Dermis microvascular lymphatic vessel endothelial cell (primary cell): ENCODE results near the gene PPP4R1. TPM values are rescaled to one million over a fixed set of nuclear protein-coding genes. Genes with fewer than 3 reads are reported as not detected.
"Not testable (repeated sequence)": the region's sequence is repeated elsewhere in the genome, so short reads cannot be mapped to it uniquely, and the experiment has no call there.

Experiments used
- DNase-seq, 2 donors: peaks; one replicate each; pipeline versions ENCODE4 v3.0.0 to v3.0.0-alpha.2; 2010; ENCODE audit warnings: low read depth in 2 of 2
- total RNA-seq: library from RNA; depleted of rRNA; stranded (reverse); fragments of >200 nt; gene quantifications from 2 replicates; pipeline ENCODE4 v1.2.1, GENCODE V29; 2014

Gene PPP4R1
- total RNA-seq, 1 donor from 2014 or later, result 99.0 TPM

DNA sequence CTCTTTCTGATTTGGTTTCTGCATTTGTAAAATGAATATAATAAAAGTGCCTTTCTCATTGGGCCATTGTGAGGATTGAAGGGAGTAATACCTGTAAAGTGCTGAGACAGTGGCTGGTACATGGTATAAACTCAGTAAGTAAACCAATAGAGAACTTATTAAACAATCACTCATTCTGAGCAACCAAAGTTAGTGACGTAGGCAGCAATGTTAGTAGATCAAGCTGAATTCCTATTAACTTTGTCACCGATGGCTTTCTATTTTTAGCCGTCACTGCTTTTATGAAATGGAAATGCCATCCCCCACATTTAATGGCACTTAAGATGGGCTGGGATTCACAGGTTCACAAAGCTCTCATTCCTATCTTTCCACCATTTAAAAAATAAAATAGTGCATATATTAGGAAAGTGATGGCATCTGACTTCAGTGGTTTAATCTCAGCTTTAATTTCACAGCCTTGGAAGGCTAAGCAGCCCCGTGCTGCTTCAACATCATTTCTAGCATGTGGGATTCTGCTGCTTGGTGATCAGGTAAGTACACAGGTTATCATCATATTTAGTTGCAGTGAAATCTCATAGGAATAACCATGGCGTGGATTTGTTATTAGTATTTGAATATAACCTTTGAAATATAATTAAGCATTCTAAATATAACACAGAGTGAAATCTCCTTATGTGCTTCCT, 17.6 kb upstream of the PPP4R1 start:
- DNase-seq, result peak; percentile 39 to 74

- no peak for DNase-seq
These were observed 16.1 kb upstream of the PPP4R1 start for GRCh38 chr18:9630444-9630843.

- DNase-seq, result no peak
These were observed 15.3 kb upstream of the PPP4R1 start for GRCh38 chr18:9629709-9630108.

DNA sequence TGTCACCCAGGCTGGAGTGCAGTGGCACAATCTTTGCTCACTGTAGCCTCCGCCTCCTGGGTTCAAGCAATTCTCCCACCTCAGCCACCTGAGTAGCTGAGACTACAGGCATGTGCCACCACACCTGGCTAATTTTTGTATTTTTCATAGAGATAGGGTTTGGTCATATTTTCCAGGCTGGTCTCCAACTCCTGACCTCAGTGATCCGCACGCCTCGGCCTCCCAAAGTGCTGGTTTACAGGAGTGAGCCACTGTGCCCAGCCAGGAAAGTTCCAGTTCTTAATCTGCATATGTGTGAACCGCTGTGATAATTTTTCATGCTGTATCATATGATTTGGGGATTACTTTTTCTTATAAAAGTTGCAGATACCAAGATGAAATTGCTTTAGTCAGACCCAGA, 14.6 kb upstream of the PPP4R1 start:
- DNase-seq, result no peak

DNA sequence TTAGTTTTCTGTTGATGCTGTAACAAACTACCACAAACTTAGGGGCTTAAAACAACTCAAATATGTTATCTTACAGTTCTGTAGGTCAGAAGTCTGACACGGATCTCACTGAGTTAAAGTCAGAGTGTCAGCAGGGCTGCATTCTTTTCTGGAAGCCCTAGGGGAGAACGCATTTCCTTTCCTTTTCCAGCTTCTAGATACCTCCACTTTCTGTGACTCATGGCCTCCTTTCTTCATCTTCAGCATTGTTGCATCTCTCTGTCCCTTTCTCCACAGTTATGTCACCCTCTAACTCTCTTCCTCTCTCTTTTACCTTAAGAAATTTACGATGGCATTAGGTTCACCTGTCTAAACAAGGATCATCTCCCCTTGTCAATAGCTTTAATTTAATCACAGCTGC, 13.3 kb upstream of the PPP4R1 start:
- DNase-seq, result no peak

DNA sequence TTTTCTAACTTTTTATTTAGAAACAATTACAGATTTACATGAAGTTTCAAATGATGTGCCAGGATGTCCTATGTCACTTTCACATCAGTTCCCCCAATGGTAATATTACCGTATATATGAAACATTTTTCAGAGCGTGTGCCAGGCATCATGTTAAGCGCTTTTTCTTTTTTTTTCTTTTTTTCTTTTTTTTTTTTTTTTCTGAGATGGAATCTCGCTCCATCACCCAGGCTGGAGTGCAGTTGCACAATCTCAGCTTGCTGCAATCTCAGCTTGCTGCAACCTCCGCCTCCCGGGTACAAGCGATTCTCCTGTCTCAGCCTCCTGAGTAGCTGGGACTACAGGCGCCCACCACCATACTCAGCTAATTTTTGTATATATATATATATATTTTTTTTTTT, 5.6 kb upstream of the PPP4R1 start:
- no peak for DNase-seq

DNA sequence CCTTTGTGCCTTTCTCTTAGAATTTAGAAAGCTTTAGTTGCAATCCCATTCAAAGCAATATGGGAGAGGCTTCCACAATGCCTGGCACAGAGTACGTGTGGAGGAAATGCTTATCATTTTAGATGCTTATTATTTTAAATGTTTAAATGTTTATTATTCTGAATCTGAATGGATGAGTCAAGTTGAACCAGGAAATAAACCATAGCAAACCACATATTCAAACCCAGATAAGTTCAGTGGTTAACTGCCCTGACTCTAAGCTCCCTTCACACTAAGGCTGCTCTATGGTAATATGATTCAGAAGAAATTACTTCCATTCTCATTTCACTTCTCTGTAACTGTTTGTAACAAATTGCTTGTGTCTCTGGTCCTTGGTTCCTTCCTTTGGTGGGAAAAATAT, 5.2 kb upstream of the PPP4R1 start:
- DNase-seq, result peak; percentile 39 to 82

DNA sequence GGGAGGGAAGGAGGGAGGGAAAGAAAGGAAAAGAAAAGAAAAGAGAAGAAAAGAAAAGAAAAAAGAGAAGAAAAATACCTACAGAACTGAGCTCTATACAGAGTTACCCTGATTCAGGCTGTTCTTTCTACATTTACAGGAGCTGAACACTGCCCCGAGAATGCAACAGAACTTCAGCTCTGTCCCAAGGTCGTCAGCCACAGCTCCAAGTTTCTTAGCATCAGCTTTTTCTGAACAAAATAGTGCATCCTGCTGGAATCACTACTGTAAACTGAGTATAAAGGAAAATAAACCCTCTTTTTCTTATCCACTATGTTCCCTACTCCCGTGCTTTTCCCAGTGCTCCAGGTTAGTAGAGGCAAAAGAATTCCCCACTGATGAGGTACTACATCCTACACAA, 4.7 kb upstream of the PPP4R1 start:
- no peak for DNase-seq

DNA sequence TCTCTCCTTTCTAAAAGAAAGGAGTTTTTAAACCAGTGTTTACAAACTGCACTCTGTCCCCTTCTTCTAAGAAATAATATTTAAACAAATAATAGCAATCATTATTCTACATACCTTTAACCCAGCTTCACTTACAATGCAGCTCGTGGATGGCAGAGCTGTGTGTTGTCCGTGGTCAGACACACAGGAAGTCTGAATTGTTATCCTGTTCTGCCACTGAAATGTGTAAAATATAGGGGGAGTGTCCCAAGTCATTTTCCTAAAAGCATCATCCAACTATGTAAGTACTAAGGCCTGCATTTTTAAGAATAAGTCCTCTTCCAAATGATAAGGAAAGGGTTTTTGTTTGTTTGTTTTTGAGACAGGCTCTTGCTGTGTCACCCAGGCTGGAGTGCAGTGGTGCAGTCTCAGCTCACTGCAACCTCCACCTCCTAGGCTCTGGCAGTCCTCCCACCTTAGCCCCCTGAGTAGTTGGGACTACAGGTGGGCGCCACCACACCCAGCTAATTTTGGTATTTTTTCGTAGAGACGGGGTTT, 2.7 kb upstream of the PPP4R1 start:
- peak in 1 of 2 donors; percentile 55 for DNase-seq

GRCh38 chr18:9616049-9616448, 1.7 kb upstream of the PPP4R1 start:
- DNase-seq, result no peak

GRCh38 chr18:9615280-9615797, 980 bp upstream of the PPP4R1 start:
- no peak for DNase-seq

GRCh38 chr18:9613550-9614400, 584 bp downstream of the PPP4R1 start:
- peak in 1 of 2 donors; percentile 67 for DNase-seq

GRCh38 chr18:9612977-9613376, 1.4 kb downstream of the PPP4R1 start:
- no peak for DNase-seq

GRCh38 chr18:9612215-9612830, 2.0 kb downstream of the PPP4R1 start:
- DNase-seq, result peak; percentile 43 to 70

DNA sequence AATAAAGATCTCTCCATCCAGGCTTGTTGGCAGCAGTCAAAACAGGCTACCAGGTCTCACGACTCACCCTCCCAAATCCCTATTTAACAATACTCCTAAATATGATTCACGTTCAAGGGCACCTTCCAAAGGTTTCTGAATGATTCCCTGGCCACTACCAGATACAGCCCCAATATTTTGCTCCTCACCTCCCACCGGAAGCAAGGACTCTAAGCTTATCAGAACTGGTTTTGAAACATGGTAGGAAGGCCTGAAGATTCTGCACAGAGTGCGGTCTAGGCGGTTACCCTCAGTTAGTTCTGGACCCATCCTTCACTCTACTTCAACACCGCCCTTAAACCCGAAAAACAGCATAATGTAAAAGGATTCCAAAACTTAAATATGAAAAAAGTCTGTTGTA, 5.2 kb downstream of the PPP4R1 start:
- DNase-seq, result no peak

GRCh38 chr18:9608728-9609127, 5.6 kb downstream of the PPP4R1 start:
- no peak for DNase-seq

DNA sequence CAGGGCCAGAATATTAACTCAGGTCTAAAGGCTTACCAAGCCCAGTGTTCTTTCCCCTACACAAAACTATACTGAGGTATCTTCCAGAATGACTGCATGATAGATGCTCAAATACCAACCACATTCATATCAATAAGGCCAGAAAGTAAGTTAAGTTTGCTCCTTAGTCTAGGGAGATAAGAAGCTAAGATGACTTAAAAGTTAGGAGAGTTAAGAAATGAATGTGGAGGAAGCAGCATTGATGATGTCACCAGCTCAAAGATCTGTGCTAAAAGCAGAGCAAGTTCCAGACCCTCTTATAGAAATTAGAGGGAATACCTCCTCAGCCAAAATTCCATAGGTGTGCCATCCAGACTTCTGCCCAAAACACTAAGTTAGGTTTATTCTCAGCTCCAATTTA, 6.1 kb downstream of the PPP4R1 start:
- no peak for DNase-seq

GRCh38 chr18:9607111-9607510, 7.2 kb downstream of the PPP4R1 start:
- not testable (repeated sequence) for DNase-seq

- DNase-seq, result no peak
These were observed 8.3 kb downstream of the PPP4R1 start for GRCh38 chr18:9606039-9606438.

DNA sequence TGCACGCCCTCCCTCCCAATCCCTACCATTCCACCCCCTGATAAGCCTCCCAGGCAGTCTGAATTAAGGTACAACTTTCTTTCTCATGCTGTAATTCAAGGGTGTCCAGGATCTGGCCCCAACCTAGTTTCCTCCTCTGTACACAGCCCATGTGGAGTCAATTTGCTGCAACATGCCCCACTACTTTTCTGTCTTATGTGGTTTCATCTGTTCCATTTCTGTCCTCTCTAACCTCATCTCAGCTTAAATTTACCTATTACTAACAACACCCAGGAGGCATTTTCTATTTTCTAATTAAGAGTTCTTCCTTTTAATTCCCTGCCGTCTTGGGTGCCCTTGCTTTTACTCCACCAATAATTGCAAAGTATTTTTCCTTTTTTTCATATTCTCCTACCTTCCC, 10.0 kb downstream of the PPP4R1 start:
- no peak for DNase-seq

GRCh38 chr18:9599328-9599727, 15.0 kb downstream of the PPP4R1 start:
- DNase-seq, result no peak

DNA sequence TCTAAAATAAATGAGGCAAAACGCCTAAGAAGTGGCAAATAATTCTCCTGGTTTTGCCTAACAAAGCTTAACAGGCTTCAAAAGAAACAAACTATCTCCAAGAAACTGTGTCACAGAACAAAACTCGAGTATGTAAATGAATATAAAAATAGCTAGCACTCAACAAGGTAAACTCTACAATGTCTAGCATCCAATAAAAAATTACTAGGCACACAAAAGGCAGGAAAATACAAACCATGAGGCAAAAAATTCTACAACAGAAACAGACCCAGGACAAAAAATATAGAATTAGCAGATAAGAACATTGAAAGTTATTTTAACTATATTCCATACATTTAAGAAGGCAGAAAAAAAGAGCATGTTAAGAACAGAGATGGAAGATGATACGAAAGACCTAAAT, 16.8 kb downstream of the PPP4R1 start:
- DNase-seq, result no peak
